ENCODE data around the gene RNLS. TPM values are rescaled to one million over a fixed set of nuclear protein-coding genes. Genes with fewer than 3 reads are reported as not detected.

RNLS gene
- total RNA-seq, 1 experiment from 2014 or later = 11.4 TPM

GRCh38 chr10:88507404-88507803 lies 75.7 kb downstream of the RNLS start:
- intact Hi-C loops (cut with micrococcal nuclease; ENCODE audit: unreplicated experiment) = no loop called here
- TF ChIP-seq REST (IDR thresholded peaks at IDR 0.05; ENCODE audit: insufficient read depth in 1 of 2, low read depth in 2 of 2, low read length in 1 of 2) = no peak
- no peak for TF ChIP-seq SIN3A (IDR thresholded peaks at IDR 0.05; ENCODE audit: borderline replicate concordance, insufficient read depth, low read depth, low read length)
- no peak for TF ChIP-seq TCF7L2 (IDR thresholded peaks at IDR 0.05; ENCODE audit: low read depth, low read length)
- no peak for TF ChIP-seq POLR2AphosphoS5 (IDR thresholded peaks at IDR 0.05; ENCODE audit: low read depth, low read length)
- no peak for TF ChIP-seq CTCF (IDR thresholded peaks at IDR 0.05)
- Histone ChIP-seq H3K4me3 (ENCODE audit: low read depth in 2 of 2, low read length in 2 of 2) (no peak overlapping the region), H3K27me3 (ENCODE audit: control insufficient read depth, insufficient read depth, low read length) (no peaks in the 10 kb centered on the region), H3K9me3 (ENCODE audit: control insufficient read depth, insufficient read depth, low read depth, low read length) (no peaks in the 10 kb centered on the region), H3K4me1 (ENCODE audit: control insufficient read depth, insufficient read depth, low read length) (no peaks in the 10 kb centered on the region), H3K27ac (ENCODE audit: low read length) (no peak overlapping the region), H3K36me3 (ENCODE audit: control insufficient read depth, insufficient read depth, low read length) (no peaks in the 10 kb centered on the region)
- BruUV-seq (replicated peaks) = no TSS peak
- DNase-seq (ENCODE audit: low read depth, low spot score) (no peak), ATAC-seq (no peak)
- CTCF ChIA-PET = no interaction called here
- POLR2A ChIA-PET = no interaction called here
- in situ Hi-C loops (cut with HindIII; ENCODE audit: low pct_unique_long_range_greater_than_20kb, low sequenced_read_pairs) = no loop called here

- DNase-seq (ENCODE audit: low read depth, low spot score) (no peak), ATAC-seq (no peak)
- no peak for TF ChIP-seq POLR2AphosphoS5 (IDR thresholded peaks at IDR 0.05; ENCODE audit: low read depth, low read length)
- TF ChIP-seq CTCF (IDR thresholded peaks at IDR 0.05) = no peak
- TF ChIP-seq TCF7L2 (IDR thresholded peaks at IDR 0.05; ENCODE audit: low read depth, low read length) = no peak
- in situ Hi-C loops (cut with HindIII; ENCODE audit: low pct_unique_long_range_greater_than_20kb, low sequenced_read_pairs) = no loop called here
- intact Hi-C loops (cut with micrococcal nuclease; ENCODE audit: unreplicated experiment) = no loop called here
- H3K4me3 ChIP-seq (ENCODE audit: low read depth in 2 of 2, low read length in 2 of 2) = no peak overlapping the region
- ChIA-PET CTCF (interaction anchor here (0.7 kb wide), 1 partner anchor 1667 kb away, joined by 3 read pairs; no protein-coding TSS in a partner anchor), POLR2A (no interaction called here)
- no peaks in the 10 kb centered on the region for H3K4me1 ChIP-seq (ENCODE audit: control insufficient read depth, insufficient read depth, low read length)
- H3K27me3 ChIP-seq (ENCODE audit: control insufficient read depth, insufficient read depth, low read length) = no peaks in the 10 kb centered on the region
- no TSS peak for BruUV-seq (replicated peaks)
- H3K27ac ChIP-seq (ENCODE audit: low read length) = no peak overlapping the region
- H3K36me3 ChIP-seq (ENCODE audit: control insufficient read depth, insufficient read depth, low read length) = no peaks in the 10 kb centered on the region
- H3K9me3 ChIP-seq (ENCODE audit: control insufficient read depth, insufficient read depth, low read depth, low read length) = no peaks in the 10 kb centered on the region
Observed at GRCh38 chr10:88505680-88506215, 77.4 kb downstream of the RNLS start.

Data from Panc1 (cell line).